Raji (cell line): ENCODE measurements around the gene MLYCD.
A peak's percentile ranks its signal among the peaks of the same experiment; 100 is the strongest.

Source experiments
- POLR2A ChIP-seq: IDR thresholded peaks from 2 replicates; pipeline ENCODE4 v1.6.1; 2011; ENCODE audit warnings: low read depth, low read length, control low read depth; ENCODE audit not compliant: insufficient read depth

The MLYCD gene

DNA sequence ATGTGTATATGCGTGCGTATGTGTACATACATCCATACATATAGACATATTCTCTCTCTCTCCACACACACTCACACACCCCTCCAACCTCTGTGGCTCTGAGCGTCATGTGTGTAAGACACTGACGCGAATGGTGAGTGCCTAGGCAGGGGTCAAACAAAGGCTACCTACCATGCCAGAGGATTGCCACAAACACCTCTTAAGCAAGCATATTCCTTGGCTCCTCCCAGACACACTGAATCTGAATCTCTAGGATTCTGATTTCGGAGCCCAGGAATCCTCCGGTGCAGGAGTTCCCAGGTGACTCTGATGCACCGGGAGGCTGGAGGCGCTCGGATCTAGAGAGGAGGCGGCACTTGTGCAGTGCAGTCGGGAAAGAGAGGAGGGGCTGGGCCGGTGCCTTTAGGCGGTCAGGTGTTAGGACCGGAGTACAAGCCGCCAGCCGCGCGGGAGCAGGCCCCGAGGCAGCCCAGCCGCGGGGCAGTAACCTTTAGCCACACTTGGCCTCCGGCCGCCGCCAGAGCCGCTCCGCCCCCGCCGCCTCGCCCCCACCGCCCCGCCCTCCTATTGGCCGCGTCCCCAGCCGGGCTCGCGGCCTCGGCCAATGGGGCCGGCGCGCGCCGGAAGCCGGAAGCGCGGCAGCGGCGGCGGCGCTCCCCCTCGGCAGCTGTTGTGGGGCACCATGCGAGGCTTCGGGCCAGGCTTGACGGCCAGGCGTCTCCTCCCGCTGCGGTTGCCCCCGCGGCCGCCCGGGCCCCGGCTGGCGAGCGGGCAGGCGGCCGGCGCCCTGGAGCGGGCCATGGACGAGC lies at the start of gene MLYCD:
TSS of gene MLYCD (plus strand) at position 653 of the 809 bp plus-strand sequence. CDS start at position 683, 30 bp downstream.
- peak; percentile 75 for TF ChIP-seq POLR2A

DNA sequence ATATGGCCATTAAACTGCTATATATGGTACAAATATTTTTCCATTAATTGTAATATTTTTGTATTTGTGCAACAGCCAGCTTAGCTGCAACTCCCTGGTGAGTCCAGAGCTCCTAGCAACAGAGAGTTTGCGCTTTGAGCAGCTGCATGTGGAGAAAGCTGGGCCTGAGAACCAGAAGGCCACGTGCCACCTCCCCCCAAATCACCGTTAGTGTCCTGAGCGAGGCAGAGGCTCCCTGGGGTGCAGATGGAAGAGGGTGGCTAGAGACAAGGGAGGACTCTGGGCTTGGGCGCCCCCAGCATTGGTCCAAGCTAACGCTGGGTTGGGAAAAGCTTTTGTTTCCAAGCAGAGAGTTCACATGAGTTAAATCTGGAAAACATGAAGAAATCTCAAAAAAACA lies 49.5 kb upstream of the MLYCD start:
- TF ChIP-seq POLR2A = no peak

DNA sequence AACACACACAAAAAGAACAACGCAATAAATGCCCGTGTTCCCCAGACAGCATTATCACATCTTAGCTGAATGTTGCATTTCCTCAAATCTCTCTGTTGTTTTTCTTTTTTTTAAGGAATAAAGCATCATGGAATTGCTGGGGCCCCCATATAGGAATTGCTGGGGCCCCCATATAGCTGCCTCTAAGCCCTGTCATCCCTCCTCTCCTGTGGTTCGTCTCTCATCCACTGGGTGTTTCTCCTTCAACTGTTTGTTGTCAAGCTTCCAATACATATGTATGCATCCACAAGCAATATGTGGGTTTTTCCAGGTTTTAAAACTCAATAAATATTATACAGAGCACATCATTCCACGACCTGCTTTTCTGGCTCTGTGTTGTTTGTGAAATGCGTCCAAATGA lies 48.0 kb upstream of the MLYCD start:
- TF ChIP-seq POLR2A = no peak

DNA sequence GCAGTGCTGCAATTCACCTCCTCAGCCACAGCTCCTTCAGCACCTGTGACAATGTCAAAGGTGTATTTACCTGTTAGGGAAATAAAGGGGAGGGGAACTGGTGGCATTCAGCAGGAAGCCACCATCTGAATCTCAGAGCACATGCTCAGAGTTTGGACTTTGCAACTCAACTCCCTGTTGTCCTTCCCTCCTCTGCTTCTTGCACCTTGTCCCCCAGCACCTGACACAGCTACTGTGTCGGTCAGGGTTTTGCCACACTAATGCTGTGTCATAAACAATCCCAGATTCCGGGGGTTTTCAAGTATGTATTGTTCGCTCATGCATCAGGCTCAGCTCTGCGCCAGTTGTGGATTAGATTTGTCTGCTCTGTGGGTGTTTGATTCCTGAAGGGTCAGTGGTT lies 47.4 kb upstream of the MLYCD start:
- no peak for TF ChIP-seq POLR2A

DNA sequence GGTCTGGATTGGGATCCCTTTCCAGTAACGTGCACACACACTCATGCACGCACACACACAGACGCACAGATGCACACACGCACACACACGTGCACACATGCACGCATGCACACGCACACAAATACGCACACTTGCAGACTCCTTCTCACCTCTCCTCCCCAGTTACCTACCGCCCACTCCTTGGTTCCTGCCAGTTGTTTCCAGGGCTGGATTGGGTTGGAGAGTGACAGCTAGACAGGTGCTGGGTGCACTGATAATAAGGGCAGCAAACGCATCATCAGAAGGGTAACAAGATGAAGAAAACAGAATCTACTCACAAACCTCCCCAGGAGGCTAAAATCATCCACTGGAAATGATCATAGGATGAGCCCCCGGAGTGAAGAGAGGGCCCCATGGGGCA lies 46.1 kb upstream of the MLYCD start:
- TF ChIP-seq POLR2A = no peak

DNA sequence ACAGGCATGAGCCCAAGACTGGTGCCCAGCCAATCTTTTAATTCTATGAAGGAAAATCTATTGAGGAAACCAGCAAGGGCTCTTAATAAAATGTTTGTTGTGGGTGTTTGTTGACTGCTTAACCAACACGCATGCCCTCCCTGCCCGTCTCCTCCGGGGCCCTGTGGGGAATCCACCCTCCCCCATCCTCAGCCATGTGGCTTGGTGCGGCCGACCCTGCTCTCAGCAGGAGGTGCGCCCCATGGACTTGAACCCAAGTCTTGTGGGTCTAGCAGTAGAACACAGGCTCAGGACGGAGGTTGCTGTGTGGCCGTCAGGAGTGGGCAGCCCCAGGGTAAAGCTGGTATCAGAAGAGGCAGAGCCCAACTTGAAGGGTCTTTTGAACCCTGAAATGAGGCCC lies 45.1 kb upstream of the MLYCD start:
- no peak for TF ChIP-seq POLR2A

DNA sequence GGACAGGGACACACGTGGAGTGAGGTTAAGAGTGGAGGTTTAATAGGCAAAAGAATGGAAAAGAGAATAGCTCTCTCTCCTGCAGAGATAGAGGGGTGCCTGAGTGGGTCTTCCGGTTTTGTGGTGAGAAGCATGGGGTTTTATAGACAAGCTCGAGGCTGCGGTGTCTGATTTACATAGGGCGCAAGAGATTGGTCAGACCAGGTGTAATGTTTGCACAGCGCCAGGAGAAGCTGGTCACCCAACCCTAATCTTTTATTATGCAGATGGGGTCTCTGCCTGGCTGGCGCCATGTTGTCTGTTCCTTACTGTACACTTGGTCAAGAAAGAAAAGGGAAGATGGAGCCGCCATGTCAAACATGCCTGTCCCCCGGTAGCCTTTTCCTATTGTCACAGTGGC lies 44.5 kb upstream of the MLYCD start:
- no peak for TF ChIP-seq POLR2A

DNA sequence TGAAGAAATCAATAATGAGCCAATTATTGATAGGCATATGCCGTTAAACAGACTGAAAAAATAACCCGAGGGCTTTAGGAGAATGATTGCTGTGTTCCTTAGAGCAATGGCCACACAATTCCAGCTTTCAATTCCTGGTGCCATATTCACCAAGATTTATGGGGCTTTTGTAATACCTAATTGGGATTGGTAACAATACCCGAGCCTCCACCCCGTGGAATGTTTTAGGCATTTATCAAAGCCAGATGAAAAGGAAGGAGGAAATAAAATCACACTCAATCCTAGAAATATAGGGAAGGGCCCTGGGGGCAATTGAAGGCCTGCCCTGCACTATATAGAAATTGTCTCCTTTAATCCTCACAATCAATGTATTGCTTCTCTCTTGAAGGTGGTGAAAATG lies 42.1 kb upstream of the MLYCD start:
- TF ChIP-seq POLR2A = no peak

DNA sequence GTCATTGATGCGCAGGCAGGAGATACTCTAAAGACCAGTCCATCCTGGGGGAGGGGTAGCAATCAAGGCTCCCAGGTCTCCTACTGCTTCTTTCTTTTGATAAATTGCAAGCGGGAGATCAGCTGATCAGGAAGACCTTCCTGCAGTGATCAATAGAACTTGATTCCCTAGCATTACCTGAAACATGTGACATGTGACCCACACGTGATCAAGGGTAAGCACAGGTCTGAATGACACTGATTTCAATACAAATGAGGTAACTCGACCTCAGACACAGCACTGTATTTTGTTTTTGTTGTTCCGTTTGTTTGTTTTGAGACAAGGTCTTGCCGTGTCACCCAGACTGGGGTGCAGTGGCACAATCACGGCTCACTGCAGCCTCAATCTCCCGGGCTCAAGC lies 39.6 kb upstream of the MLYCD start:
- TF ChIP-seq POLR2A = no peak

DNA sequence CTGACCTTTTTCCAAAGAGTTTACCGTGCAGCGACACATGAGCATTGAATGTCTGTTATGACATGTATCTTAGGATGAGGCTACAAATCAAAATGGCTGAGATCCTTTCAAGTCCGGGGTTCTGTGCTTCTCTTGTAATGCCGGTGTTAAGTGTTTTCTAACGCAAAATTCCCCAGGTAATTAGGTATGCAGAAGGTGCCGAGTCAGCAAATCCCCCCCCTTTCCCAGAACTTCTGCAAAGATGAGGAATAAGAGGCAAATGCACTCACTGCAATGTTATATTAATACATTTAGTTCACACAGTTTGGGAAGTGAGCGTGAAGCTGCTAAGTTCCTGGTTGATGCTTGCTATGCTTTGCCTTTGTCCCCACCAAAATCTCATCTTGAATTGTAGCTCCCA lies 36.3 kb upstream of the MLYCD start:
- TF ChIP-seq POLR2A = no peak

DNA sequence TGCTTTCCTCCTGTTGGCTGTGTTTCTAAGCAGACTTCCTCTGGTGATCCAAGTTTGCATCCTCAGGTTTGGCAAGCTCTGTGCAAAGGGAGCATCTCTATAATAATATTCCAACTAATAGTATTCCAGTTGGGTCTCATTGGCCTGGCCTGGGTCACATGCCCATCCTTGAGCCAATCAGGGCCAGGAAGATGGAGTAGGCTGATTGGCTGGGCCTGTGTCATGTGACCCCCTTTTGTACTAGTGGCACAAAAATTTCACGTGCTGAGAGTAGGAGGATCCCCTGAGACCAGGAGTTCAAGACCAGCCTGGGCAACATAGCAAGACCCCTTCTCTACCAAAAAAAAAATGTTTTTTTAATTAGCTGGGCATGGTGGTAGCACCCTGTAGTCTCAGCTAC lies 35.2 kb upstream of the MLYCD start:
- TF ChIP-seq POLR2A = no peak

DNA sequence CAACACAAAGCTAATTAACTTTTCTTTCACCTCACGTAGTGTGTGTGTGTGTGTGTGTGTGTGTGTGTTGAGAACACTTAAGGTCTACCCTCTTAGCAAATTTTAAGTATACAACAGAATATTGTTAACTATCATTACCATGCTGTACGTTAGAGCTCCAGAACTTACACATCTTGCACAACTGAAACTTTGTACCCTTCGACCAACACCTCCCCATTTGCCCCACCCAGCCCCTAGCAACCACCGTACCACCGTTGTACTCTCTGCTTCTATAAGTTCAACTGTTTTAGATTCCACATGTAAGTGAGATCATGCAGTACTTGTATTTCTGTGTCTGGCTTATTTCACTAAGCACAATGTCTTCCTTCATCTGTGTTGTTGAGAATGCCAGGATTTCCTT lies 28.1 kb upstream of the MLYCD start:
- TF ChIP-seq POLR2A = no peak

DNA sequence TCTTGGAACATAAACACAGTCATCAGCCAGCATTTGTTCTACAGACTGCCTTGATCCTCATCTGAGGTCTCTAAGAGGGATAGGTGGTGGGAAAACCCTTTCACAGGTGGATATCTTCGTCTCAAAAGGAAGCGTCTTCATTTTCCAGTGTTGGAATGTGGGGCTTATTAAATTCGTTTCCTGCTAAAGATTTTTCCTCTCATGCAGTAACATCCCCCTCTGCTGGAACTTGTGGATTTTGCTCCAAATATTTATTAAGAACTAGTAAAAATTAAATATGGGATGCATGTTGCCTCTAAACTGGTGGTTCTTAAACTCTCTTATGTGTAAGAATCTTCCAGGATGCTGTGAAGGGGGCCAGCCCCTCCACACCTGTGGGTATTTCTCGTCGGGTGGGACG lies 20.1 kb upstream of the MLYCD start:
- TF ChIP-seq POLR2A = no peak

DNA sequence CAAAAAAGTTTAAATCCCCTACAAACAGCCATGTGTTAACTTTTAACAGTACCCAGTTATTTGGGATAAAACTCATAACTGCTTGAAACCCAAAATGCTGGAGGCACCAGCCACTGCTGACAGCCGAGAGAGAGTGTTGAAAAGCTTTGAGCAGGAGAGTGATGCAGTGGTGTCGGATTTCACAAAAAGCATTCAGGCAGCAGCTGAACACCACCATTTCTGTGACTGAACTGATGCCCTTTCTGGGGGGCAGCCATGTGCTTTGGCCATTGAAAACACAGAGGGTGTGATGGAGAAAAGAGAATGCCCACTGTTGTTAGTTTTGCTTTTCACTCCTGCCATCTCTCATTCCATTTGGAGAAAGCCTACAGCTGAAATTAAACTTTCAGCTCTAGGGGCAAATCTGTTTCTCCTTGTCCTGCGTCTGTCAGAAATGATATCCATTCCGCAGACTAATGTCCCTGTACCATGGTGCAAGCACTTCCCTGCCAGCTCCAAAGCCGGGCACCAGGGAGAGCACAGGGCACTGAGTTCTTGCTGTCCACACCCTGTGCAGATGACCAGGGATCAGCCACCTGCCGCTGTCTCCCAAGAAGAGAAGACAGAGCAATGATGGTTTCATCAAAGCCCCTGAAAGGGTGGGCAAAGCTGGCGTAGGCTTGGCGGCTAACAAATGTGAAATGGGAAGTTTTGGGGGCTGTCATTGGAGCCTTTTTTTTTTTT lies 16.6 kb upstream of the MLYCD start:
- no peak for TF ChIP-seq POLR2A

DNA sequence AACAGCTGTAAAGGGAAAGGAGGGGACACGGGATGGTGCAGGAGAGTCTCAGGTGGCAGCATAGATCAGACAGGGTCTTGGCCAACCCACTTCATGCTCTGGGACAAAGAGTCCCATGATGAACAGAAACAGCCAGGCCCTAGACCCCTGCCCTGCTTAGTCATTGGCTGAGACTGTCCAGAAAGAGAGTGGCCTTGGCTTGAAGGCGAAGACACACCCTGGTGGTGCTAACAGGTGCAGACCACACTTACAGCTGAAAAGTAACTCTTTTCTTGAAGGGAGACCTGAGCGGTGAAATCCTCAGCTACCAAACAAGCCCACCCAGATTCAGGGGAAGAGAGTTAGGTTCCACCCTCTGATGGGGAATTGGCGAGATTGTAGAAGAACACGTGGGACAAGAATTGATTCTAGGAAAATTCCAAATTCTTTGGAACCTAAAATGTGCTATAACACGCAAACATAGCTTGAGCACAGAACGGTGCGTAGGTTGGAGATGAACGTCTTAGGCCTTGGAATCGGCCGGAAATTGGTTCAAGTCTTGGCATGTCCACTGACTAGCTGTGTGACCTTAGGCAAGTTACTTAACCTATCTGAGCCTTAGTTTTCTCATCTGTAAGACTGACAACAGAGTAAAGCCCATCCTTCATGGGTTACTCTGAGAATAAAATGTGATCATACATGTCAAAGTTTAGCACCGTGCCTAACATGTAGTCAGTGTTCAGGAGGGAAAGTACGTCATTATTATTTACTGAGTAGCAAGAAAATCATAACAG lies 12.5 kb upstream of the MLYCD start:
- no peak for TF ChIP-seq POLR2A

DNA sequence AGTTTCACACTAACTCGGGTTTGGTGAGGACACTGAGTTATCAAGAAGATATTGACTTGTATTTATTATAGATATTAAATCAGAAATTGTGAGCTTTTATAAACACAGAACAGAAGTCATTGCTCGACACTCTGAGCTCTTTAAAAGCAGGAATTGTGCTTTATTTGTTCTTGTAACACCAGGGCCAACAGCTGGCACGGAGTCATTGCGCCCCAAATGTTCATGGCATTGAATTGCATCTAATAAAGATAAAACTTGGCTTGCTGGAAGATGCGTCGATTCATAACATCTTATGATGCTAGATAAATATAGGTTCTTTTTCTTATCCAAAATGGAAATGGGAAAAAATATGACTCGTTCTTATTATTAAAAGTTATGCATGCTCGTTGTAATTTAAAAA lies 11.8 kb upstream of the MLYCD start:
- no peak for TF ChIP-seq POLR2A
